Measurements from ENCODE around the gene AFF3.

The AFF3 gene

DNA sequence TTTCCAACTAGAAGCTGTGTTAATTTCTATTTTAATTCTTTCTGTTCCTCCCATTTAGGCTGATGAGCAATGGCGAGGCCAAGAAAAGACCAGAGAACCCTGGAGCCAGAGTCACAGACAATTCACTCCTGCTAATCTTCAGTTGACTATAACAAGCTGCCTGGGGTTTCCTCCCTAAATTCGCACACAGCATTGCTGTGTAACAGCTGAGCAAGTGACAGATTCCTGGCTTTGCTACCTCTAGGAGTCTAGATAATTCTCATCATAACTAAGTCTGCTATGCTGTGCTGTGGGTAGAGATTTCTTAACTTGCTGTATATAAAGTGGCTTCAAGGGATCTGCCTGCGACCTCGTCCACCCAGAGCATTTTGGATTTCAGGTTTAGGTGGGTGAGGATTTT is 521.3 kb downstream of the AFF3 start:
- DNase-seq, result no peak

DNA sequence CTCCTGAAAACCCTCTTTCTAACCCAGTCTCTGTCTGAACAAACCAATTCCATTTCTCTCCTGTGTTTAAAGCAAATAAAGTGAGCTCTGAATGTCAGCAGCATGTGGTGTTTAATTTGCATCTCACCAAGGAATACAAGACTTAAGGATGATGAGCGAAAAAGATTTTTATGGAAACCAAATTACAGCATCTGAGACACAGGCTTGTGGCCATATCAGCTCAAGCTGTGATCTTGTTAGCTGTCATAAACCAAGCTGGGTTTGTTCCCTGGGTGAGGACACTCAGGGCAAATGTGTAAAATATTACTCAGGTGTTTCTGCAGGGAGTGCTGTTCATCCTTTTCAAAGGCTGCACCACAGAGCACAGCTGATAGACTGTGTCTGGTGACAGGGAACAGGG is 523.2 kb downstream of the AFF3 start:
- no peak for DNase-seq

DNA sequence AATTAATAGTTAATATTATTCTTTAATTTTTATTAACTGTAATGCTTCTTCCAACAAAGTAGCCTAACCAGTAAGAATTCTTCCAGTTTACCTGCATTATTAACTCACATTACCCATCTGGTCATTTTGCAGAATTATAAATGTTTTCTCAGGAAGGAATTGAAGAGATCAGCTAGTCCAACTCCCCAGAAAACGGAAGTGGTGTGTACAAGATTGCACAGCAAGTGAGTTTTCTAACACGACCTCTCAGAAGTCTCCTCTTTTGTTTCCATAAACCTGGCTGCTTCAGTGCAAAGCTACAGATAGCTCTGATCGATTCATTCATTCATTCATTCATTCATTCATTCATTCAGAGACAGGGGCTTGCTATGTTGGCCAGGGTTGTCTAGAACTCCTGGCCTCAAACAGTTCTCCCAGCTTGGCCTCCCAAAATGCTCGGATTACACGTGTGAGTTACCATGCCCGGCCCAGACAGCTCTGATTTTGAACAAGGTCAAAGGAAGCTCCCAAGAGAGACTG is 523.8 kb downstream of the AFF3 start:
- DNase-seq, result no peak

DNA sequence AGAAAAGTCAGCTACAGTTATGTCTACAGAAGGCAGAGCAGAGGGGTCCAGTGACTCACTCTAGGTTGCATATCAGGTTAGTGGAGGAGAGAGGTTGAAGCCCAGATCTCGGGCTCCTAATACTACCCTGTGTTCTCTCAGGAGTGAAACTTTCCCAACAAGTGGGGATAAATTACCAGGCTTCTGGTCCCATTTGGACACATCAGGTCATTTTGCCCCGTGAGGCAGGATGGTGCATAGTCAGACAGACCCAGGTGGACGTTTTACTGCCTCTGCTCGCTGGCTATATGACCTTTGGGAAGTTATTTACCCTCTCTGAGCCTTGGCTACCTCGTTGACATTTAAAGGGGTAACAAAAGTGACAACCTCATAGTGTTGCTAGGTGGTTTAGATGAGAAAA is 524.6 kb downstream of the AFF3 start:
- DNase-seq, result no peak

DNA sequence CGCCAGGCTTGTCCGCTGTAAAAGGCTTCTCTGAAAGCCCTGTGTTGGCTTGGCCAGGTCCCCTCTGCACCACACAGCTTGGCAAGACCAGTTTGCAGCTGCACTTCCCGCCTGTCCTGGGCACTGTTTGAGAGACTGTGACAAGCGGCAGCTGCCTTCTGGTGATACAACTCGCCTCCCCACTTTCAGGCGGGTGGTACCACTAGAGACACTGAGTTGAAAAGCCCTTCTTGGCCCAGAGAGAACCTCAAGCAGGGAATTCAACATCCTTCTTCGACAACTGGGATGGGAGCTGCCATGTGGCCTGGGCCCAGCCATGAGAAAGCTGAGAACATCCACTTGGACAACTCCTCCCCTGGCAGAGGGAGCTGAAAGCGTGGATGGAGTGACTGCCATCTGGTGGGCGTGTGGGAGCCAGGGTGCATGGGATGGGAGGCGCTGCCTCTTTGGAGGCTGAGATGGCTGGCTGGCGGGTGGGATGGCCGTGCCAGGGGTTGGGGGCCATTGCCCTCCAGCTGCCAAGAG is 527.1 kb downstream of the AFF3 start:
- DNase-seq, result no peak

DNA sequence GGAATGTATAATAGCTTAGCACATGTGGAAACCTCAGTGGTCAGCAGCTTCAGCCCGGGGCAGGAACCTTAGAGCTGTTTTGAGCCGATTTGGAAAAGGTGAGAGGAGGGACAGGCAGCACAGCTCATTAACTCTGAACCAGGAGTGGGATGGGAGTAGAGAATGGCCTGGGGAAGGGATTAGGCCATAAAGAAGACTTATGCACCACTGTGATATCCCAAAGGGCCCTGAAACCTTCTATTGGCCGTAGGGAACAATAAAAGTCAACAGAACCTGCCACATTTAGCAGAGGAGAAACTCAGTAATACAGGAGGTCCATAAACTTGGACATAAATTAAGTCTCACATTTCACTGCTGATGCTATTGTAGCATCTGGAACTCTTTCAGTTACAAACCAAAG is 528.4 kb downstream of the AFF3 start:
- DNase-seq, result no peak

DNA sequence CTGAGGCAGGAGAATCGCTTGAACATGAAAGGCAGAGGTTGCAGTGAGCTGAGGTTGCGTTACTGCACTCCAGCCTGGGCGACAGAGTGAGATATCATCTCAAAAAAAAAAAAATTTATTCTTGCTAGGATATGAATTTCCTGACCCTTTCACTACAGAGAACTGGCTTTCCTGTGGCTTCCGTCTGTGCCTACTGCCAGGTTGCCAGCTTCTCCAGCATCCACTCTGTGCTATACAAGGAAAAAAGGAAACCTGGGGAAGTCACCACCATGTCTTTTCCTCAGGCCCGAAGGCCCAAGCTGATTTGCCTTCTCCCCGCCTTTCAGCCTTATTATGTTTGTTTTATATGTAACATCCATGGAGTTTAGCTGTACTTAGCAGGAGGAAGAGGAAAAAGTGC is 530.6 kb downstream of the AFF3 start:
- no peak for DNase-seq

DNA sequence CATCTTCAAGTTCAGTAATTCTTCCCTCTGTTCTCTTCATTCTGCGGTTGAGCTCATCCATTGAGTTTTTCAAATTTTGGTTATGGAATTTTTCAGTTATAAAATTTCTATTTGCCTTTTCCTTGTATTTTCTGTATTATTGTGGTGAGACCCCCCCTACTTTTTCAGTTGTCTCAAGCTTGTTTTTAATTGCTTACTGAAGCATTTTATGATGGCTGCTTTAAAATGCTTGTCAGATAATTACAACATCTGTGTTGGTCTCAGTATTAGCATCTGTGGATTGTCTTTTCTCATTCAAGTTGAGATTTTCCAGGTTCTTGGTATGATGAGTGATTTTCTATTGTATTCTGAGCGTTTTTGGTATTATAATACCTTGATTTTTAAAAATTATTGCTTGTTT is 531.4 kb downstream of the AFF3 start:
- no peak for DNase-seq

DNA sequence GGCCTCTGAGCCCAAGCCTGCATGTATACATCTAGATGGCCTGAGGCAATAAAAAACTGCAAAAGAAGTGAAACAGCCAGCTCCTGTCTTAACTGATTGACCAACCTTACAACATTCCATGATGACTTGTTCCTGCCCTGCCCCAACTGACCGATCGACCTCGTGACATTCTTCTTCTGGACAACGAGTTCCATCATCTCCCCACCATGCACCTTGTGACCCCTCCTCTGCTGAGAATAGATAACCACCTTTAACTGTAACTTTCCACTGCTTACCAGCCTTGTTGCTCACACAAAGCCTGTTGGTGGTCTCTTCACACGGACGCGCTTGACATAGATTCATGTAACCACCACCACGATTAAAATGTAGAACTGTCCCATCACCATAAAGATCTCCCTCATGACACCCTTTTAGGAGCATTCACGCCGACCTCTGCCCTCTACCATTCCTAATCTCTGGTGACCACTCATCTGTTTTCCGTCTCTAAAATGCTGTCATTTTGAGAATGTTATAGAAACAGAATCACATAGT is 532.5 kb downstream of the AFF3 start:
- no peak for DNase-seq

DNA sequence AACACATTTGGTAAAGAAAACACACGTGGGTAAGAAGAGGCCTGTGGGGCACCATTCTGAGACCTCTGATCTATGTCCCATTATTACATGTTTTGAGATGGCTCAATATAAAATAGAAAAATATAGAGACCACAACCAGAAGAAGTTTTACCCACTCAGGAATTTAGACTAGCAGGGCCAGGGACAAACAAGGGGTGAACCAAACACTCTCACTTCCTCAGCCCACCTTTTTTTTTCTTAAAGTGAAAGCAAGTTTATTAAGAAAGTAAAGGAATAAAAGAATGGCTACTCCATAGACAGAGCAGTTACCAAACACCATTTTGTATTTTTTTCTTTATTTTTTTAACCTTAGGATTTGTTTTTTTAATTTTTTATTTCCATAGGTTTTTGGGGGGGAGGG is 533.5 kb downstream of the AFF3 start:
- no peak for DNase-seq

DNA sequence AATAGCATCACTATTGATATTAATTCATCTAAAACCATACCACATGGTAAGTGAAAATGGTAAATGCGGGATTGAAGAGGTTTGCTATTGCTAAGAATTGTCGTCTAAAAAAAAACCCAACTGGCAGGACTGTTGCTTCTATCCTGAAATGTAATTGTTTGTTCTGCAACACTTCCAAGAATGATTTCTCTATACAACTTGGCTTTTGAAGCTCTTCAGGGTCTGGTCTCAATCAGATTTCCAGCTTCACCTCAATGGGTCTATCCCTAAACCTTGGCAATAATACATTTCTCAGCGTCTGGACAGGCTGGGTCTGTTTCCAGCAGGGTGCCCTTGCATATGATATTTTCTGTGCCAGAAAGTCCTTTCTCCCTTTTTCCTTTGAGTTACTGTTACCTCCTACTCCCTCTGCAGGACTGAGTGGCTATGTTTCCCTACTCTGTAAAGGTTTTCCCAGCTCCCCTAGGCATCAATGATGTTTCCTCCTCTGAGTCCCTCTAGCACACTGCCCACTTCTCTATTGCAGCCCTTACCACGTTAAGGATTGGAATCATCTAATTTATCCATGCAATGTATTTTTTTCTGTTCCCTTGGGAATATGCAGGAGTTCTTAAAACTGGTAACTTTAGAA is 534.4 kb downstream of the AFF3 start:
- DNase-seq, result no peak

DNA sequence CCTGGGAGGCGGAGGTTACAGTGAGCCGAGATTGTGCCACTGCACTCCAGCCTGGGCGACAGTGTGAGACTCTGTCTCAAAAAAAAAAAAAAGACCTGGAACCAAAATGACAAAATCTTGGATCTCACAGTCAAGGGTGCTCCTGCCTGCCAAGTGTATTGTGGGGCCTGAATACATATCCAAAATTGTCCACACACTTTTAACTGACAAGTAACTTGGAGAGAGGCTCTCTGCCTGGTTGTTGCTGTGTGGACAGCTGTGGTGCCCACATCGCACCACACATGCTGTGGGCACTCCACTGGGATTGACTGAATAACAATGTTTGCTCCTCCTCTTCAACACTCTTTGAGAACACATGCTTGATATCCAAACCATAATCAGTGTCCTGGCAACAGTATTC is 534.9 kb downstream of the AFF3 start:
- no peak for DNase-seq

DNA sequence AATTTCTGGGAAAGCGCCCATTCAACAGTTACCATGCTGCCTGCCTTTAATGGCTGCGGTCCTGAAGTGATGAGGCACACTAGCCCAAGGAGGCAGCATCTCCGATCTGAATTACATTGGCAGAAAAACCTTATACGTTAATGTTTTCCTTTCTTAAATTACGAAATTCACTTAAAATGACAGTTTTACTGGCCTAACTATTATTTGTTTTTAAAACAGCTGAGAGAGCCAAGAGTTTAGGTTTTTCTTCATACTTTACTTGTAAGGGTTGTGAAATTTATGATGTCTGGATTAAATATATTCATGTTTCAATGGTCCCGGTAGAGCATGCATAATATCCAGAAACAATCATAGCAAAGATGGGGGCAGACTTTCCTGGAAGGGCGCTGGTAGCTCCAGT is 537.4 kb downstream of the AFF3 start:
- DNase-seq, result no peak

DNA sequence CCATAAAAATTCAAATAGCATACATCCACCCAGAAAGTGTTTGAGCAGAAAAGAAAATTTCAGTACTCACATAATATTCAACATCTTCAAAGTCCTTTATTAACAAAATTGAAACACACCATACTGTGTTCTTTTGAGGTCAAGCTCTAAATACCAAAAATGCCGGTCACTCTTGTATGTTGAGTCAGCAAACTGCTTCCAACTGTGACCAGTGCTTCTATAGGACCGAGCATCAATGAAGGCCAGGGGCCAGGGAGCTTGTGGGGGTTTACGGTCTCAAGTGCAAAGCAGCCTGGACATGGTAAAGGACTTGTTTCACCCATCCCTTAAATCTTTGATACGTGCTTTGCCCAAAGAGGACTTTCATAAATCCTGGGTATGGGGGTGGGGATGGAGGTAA is 539.9 kb downstream of the AFF3 start:
- DNase-seq, result no peak

DNA sequence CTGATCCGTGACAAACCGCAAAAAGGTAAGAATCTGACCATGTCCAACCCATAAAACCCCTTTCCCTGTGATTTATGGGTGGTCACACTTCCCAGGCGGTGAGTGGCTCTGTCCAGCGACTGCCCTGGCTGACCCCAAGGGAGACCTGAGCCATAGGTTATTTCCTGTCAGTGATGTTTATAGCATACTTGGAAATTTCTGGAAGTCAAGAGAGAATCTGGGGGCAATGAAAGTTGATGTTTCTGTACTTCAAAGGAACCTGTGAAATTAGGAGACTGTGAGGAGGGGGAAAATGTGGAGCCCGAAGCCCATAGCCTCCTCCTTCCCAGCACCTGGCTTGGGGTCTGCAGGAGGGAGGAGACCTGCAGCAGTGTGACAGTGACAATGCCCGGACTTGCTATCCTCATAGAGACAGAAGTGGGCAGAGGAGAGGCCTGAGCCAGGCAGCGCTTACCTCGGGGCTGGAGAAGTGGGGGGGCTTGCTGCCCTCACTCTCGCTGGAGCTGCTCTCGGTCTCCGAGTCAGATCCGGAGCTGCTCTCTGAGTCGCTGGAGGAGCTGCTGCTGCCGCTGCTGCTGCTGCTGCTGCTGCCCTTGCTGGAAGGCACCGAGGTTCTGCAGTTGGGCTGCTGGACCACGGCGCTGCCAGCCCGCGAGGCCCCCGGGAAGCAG is 541.3 kb downstream of the AFF3 start:
- DNase-seq, result no peak

DNA sequence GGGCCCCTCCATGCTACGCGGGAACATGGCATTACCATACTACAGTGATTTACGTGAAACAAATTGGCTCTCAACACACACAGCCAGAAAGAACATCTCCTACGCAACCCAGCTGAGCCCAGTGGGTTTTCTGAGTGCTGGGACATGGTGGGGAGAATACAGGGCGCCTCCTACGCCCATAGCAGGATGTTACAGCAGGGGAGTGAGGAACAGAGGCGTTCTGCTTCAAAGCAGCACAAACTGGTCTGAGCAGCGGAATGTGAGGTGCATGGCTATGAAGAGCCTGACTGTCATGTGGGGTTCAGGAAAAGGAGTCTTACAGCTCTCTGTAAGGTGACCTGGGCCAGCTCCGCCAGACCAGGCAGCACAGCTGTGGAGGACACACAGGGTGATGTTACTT is 543.9 kb downstream of the AFF3 start:
- DNase-seq, result no peak

DNA sequence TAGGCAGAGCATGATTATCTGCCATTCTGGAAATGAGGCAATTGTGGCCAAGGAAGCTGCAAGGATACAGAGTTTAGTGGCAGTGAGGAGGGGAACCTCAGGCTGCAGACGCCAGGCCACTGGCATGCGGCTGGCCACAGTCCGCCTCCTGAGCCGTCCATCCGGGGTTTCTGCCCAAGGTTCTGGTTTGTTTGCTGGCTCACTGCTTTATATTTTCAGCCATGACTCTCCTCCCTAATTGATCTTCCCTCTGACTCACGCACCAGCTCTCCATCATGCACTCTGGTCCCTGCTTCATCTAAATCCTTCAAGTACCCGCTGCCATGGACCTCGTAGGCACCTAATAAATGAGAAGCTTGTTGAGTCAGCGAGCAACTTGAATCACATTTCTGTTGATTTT is 544.8 kb downstream of the AFF3 start:
- no peak for DNase-seq

DNA sequence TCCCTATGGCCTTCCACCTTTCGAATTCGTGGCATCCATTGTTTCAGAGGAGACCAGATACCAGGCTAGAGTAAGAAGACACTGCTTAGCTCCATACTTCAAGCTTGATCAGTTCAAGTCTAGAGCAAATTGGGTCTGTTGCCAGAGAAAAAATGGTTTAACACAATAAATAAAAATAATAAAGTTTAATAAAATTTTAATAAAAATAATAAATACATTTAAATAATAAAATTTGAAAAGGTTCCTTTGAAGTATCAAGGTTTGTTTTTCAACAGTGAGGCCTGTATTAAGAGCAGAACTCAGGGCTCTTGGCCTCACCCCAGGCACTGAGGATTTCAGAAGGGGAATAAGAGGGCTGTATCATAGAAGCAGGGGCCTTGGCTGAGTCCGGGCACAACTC is 547.0 kb downstream of the AFF3 start:
- DNase-seq, result no peak

DNA sequence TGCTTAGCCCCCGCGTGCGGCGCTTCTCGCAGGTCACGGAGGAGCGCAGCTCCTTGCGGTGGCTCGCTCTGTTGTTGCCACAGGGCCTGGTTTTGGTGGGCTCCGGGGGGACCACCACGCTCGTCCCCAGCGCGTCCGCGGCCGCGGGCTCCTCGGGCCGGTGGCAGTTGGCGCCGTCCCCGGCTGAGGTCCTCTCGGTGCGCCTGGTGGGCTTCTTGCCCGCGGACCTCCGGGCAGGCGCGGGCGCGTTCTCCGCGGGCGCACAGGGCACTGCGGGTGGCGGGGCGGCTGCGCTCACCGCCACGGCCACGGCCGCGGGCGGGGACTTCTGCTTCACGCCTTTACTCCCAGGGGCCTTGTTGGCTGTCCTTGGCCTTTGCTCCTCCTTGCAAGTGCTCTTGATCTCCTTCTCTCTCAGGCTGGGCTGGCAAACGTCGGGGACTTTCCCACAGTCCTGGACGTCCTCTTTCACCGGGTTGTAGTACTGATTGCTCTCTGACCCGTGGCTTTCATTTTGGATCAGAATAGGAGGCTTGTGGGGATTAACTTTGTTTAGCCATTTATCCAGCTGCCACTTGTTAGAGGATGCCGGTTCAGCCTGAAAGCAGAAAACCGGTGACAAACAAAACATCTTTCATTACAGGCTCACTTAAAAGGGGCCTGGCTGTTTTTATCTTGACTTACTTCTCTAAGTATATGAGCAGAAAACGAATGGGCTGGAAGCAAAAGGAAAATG is 548.5 kb downstream of the AFF3 start:
- DNase-seq, result no peak

DNA sequence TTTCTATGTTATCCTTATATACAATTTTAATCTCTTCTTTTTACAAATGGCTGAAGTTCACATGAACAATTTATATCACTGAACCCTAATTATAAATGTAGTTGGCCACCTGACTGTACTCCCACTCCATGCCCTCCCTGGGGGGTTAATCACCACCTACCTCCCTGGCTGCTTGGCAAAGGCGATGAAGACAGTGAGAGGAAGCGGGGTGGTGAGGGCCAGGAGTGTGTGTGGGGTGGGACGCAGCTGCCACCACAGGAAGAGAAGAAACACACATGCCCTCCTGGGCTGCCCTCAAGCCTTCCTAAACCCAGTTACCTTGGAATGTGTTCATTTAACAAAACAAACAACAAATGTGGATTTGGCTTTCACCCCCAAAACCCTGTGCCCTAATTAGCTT is 565.6 kb downstream of the AFF3 start:
- no peak for DNase-seq

DNA sequence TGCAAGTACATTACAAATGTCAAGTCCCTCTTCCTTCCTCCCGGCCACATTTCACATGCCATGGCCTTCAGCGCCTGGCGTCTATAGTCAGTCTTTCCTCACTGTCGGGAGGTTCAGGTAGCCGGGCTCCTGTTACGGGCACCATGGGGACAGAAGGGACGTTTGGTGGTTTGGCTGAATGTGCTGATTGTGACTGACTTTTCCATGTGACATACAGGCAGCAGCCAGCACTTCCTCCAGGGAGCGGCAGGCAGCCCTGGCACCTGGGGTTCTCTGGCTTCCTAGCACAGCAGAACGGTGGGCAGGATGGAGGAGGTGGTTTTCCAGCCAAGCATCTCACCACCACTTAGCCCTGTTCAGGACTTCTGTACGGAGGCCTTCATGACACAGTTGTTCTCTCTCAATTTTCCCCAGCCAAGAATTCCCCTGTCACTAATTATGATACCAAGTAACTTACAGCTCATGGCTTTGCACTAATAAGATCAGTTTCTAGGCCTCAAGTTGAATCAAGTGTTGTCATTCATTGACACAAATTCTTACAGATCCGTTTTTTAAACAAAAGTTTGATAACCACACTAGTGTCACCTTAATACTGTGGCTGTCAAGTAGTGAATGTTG is 568.6 kb downstream of the AFF3 start:
- no peak for DNase-seq

DNA sequence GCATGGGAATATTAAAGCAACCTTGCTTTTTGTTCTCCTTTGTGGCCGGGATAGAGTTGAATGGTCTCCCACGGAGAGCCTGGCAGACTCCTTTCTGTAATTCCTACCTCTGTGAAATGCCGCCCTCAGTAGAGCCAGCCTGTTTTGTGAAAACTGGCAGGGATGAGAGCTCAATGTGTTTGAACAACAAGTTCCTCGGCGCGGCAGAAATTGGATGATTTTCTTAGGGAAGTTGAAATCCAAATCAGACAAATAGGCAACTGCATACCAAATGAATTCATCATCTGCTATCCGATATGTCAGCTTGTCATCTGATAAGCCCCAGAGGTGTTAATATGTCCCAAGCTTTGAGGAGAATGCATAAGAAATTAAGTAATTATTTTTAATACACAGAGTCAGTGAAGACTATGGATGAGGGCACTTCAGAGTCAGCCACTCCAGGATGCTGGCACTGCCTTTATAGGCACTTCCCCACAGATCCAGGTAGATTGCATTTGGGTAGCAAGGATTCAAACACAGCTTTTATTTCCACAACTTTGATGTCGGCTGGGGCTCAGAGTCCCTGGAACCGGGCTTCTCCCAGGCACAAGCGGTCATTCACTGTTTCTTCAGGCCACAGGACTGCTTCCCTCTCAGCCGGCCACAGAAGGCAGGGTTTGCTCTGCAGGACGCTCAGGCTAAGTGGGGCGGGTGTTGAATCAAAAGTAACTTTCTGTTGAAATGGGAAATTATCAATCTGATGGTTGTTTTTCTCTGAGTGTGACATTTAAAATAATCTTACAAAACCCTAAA is 569.8 kb downstream of the AFF3 start:
- no peak for DNase-seq
